GM12892 (cell line): ENCODE measurements around the gene UBTD1.
"Not testable (repeated sequence)": the region's sequence is repeated elsewhere in the genome, so short reads cannot be mapped to it uniquely, and the experiment has no call there.

Source experiments
- DNase-seq: peaks from one replicate; pipeline ENCODE4 v3.0.0; 2011; ENCODE audit not compliant: insufficient read length
- FAIRE-seq: peaks from 2 replicates; lab custom pipeline; 2011; peaks lifted over from hg19 to GRCh38; lab: Jason Lieb, UNC
- POLR2A ChIP-seq: IDR thresholded peaks from 2 replicates; pipeline ENCODE4 v1.6.1; 2011; ENCODE audit warnings: low read depth, low read length, control low read depth
- POLR2AphosphoS5 ChIP-seq: IDR thresholded peaks from 2 replicates; pipeline ENCODE4 v1.6.1; 2011; ENCODE audit warnings: low read depth, low read length, control low read depth
- TAF1 ChIP-seq: IDR thresholded peaks from 2 replicates; pipeline ENCODE4 v1.6.1; 2011; ENCODE audit warnings: low read depth, mild to moderate bottlenecking, control low read depth, low read length, borderline replicate concordance

Gene UBTD1

DNA sequence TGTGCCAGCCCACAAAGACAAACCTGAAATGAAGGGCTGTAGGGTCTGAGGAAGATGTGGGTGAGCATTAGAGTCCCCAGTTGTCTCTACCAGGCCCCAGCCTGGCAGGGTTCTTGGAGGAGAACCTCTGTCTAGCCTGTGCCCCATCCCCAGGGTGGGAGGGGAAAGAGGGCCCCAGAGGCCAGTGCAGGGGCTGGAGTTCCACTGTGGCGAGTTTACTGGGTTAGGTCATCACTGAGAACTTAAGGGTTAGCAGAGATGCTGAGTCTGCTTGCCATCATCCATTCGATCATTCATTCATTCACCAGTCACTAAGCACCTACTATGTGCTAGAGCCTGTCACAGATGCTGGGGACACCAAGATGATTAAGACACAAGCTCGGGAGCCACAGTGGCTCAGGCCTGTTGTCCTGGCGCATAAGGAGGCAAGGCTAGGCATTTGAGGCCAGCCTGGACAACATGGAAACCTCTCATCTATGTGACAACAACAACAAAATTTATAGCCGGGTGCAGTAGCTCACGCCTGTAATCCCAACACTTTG lies 76.5 kb downstream of the UBTD1 start:
- FAIRE-seq: no peak
- no peak for DNase-seq
- TF ChIP-seq POLR2AphosphoS5 (no peak), POLR2A (no peak), TAF1 (no peak)

DNA sequence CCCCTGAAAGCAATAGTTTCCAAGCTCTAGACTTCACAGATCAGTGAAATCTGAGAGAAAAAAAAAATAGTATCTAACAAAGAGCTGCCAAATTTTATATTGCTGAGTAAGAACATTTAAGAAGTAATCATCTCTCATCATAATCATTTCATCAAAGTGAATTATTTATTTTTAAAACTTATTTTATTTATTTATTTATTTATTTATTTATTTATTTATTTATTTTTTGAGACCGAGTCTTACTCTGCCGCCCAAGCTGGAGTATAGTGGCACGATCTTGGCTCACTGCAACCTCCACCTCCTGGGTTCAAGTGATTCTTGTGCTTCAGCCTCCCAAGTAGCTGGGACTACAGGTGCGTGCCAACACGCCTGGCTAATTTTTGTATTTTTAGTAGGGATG lies 77.8 kb downstream of the UBTD1 start:
- not testable (repeated sequence) for DNase-seq, FAIRE-seq

DNA sequence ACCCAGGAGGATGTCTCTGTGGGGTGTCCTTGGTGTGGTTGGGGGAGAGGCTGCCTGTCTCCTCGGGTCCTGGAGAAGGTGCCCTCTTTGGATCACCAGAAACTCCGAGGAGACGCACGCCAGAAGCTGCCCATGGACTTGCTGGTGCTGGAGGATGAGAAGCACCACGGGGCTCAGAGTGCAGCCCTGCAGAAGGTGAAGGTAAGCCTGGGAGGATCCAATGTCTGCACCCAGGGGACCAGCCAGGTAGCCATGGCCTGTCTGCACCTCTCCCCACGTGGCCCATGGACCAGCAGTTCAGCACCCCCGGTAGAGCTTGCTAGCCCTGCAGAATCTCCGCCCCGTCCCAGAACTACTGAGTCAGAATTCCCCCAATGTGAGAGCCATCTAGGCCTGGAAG lies 79.0 kb downstream of the UBTD1 start:
- no peak for TF ChIP-seq TAF1
- TF ChIP-seq POLR2A: no peak
- TF ChIP-seq POLR2AphosphoS5: no peak
- DNase-seq (no peak), FAIRE-seq (no peak)

DNA sequence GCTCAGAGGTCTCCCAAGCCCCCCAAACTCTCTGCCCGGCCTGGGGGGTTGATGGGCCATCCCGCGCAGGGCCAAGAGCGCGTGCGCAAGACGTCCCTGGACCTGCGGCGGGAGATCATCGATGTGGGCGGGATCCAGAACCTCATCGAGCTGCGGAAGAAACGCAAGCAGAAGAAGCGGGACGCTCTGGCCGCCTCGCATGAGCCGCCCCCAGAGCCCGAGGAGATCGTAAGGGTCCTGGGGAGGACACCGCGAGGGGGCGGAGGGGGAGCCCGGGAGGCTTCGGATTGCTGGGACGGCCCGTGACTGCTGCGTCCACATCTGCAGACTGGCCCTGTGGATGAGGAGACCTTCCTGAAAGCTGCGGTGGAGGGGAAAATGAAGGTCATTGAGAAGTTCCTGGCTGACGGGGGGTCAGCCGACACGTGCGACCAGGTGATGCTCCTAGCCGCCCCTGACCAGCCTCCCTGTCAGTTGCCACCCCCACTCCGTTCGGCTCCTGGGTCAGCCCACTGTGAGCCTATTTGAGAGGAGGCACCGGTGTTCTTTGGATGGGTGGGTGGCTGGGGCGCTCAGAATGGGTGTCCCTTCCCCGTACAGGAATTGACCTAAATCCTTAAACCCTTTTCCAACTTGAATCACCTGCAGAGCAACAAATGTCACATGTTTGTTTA lies 79.6 kb downstream of the UBTD1 start:
- no peak for DNase-seq
- no peak for FAIRE-seq
- no peak for TF ChIP-seq TAF1
- TF ChIP-seq POLR2A: no peak
- TF ChIP-seq POLR2AphosphoS5: no peak

DNA sequence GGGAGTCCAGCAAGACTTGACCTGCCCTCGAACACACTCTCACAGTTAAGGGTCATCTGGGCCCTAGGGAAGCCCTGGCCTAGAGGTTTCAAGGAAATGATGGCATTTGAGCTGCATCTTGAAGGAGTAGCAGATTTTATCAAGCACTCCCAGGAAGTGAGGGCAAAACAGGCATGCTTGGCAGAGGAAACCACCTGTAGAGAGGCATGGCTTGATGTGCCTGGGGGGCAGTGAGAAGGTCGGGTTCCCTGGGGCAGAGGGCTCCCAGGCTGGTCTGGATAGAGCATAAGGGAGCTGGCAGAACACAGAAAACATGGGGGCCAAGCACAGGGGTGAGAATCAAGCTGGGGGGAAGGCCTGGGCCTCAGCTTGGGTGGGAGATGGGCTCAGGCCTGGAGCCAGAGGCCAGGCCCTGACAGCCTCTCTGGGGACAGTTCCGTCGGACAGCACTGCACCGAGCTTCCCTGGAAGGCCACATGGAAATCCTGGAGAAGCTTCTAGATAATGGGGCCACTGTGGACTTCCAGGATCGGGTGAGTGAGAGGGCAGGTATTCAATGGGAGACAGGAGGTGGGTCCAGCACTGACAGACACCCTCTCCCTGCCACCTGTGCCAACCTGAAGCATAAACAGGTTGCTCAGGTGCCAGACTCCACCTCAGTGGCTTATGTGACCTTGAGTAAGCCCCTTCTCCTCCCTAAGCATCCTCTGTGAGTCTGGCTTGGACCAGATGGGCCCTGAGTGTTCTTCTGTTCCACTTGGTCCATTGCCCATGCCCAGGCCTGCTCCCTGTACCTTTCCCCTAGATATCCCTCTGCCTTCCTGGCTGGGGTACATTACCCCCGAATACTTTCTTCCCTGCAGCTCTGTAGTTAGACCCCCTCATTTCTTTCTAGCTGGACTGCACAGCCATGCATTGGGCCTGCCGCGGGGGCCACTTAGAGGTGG lies 82.0 kb downstream of the UBTD1 start:
- FAIRE-seq (no peak), DNase-seq (no peak)
- no peak for TF ChIP-seq POLR2A
- TF ChIP-seq POLR2AphosphoS5: no peak
- no peak for TF ChIP-seq TAF1

DNA sequence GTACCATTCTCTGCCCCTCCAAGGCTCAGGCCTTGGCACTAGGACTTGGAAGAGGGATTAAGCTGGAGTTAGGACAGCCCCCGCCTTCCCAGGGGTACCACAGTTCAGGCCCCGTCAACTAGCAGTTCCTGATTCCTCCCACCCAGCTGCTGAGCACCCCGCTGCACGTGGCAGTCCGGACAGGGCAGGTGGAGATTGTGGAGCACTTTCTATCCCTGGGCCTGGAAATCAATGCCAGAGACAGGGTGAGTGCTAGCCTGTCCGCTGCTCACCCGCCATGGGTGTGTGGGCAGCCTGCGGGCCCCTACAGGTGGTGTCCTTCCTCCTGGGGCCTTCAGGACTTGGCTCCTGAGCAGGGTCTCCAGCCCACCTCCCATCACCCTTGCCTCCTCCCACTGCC lies 83.4 kb downstream of the UBTD1 start:
- FAIRE-seq: no peak
- TF ChIP-seq TAF1 (no peak), POLR2AphosphoS5 (no peak)

DNA sequence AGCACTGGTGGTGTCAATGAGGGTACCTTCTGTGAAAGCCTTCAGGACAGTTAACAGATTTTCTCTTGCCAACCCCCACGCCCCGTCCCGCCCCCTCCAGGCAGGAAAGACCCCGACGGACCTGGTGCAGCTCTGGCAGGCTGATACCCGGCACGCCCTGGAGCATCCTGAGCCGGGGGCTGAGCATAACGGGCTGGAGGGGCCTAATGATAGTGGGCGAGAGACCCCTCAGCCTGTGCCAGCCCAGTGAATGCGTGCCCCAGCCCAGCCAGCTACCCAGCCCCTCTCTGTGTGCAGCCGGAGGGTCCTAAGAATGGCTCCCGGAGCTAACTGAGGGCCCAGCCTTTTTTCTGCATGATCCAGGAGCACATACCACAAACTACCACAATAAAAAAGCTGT lies 84.8 kb downstream of the UBTD1 start:
- TF ChIP-seq POLR2AphosphoS5: no peak
- no peak for TF ChIP-seq POLR2A
- no peak for TF ChIP-seq TAF1
- FAIRE-seq: no peak
- DNase-seq: no peak

More for the DNA sequence above, 83.4 kb downstream of the UBTD1 start:
- no peak for DNase-seq

DNA sequence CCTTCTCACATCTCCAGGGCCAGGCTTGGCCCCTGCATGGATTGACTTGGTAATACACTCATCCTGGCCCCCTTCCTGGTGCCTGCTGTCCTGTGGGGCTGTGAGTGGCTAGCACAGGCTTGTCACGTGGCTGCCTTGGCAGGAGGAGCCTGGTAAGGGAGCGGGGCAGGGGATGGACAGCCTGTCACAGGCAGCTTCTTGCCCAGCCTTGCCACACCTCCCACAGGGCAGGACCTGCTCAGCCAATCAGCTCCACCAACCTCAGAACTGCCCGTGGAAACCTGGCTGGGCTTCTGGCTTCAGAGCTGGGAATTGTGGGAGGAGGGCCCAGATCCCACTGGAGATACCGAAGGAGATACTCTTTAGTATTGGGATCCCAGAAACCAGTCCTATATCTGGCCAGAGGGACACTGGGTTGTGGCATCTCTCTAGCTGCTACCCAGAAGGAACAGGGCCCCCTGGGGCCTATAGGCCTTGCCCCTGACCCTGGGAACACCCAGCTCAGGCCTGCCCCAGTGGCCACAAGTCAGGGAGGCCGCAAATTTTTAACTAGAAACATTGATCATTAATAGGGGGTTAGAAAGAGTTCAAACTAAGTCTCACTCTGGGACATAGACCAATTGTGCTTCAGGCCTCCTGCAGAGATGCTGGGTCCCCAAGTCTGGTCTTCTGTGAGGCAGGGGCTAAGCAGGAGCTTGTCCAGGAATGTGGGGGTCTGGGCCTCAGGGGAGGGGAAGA lies 85.5 kb downstream of the UBTD1 start, which contains the start of gene HOGA1:
Gene HOGA1, plus strand, starts transcription at position 330 of the 738 bp plus-strand sequence. Its CDS starts 315 bp downstream, at position 645.
- no peak for FAIRE-seq
- TF ChIP-seq TAF1: no peak
- no peak for TF ChIP-seq POLR2A
- TF ChIP-seq POLR2AphosphoS5: no peak

DNA sequence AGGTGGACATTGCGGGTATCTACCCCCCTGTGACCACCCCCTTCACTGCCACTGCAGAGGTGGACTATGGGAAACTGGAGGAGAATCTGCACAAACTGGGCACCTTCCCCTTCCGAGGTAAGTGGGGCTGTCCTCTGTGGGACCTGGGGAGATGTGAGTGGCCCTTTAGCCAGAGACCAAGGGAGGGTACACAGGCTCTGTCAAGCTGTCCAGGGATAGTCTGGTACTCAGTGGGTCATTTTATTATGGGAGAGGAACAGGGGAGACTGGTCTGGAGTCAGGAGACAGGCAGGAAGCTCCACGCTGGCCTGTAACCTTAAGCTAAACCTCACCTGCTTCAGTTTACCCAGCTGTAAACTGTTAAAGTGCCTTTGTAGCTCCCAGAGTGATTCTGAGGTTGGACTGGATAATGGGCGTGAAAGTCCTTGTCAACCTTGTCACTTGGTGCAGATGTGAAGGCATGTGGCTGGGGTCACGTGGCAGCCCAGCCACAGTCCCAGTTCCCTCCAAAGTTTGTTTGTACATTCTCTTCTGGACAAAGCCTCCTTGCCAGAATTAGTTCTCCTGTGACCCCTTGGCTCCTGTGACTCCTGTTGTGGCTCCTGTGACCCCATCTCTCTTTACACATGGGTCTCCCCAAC lies 86.2 kb downstream of the UBTD1 start:
- FAIRE-seq: no peak
- DNase-seq: no peak
- TF ChIP-seq POLR2AphosphoS5 (no peak), TAF1 (no peak), POLR2A (no peak)

More for the DNA sequence above, 85.5 kb downstream of the UBTD1 start, which contains the start of gene HOGA1:
- DNase-seq: no peak

DNA sequence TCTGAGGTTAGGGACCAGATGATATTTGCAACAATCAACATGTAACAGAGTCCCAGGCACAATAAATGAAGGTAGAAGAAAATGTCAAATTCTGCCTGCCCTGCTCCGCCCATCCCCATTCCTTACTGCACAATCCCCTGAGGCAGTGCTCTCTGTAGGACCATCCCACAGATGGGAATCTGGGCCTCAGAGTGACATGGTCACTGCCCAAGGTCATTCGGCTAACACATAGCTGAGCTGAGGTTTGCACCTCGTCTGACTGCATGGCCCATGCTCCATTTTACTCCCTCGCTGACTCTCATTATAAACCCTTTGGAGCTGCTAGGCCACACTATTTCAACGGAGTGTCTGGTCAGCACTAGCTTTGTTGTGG lies 86.7 kb downstream of the UBTD1 start:
- TF ChIP-seq TAF1: no peak
- no peak for TF ChIP-seq POLR2A
- no peak for TF ChIP-seq POLR2AphosphoS5
- FAIRE-seq (no peak), DNase-seq (no peak)
